HG03039 (cell line): ENCODE measurements around the gene PCBP3.

Experiments
- ATAC-seq: cut with Tn5 transposase; IDR thresholded peaks from one replicate; pipeline ENCODE4 v1.9.1; 2021; ENCODE audit warnings: mild to moderate bottlenecking, moderate library complexity; ENCODE audit not compliant: unreplicated experiment

PCBP3 gene

GRCh38 chr21:45985471-45986315, 342.2 kb downstream of the PCBP3 start:
- no peak for ATAC-seq

GRCh38 chr21:45986316-45987051, 343.0 kb downstream of the PCBP3 start:
- no peak for ATAC-seq

- no peak for ATAC-seq
These were observed 343.7 kb downstream of the PCBP3 start for GRCh38 chr21:45987121-45987711.

GRCh38 chr21:45988366-45989347, 345.1 kb downstream of the PCBP3 start:
- no peak for ATAC-seq

GRCh38 chr21:45989355-45990048, 346.0 kb downstream of the PCBP3 start:
- ATAC-seq = no peak

DNA sequence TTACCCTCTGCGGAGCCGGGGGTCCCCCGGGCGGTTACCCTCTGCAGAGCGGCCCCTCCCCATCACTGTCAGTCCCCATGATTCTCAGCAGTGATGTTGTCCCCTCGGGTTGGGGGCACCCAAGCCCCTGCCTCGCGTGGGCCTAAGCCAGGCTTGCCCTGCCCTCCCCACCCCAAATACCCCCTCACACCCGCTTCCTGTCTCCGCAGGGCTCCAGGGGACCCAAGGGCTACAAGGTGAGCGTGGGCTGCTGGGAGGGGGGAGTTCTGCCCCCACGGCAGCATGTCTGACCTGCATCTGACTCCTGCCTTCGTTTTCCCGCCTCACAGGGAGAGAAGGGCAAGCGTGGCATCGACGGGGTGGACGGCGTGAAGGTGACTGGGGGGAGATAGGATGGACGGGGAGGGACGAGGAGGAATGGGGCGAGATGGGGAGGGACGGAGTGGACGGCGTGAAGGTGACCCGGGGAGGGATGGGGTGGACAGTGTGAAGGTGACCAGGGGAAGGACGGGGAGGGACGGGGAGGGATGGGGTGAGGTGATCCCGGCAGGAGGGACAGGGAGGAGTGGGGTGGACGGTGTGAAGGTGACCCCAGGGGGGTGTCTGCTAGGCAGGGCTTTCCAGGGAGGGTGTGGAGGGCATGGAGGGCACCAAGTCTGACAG, 346.7 kb downstream of the PCBP3 start:
- no peak for ATAC-seq

DNA sequence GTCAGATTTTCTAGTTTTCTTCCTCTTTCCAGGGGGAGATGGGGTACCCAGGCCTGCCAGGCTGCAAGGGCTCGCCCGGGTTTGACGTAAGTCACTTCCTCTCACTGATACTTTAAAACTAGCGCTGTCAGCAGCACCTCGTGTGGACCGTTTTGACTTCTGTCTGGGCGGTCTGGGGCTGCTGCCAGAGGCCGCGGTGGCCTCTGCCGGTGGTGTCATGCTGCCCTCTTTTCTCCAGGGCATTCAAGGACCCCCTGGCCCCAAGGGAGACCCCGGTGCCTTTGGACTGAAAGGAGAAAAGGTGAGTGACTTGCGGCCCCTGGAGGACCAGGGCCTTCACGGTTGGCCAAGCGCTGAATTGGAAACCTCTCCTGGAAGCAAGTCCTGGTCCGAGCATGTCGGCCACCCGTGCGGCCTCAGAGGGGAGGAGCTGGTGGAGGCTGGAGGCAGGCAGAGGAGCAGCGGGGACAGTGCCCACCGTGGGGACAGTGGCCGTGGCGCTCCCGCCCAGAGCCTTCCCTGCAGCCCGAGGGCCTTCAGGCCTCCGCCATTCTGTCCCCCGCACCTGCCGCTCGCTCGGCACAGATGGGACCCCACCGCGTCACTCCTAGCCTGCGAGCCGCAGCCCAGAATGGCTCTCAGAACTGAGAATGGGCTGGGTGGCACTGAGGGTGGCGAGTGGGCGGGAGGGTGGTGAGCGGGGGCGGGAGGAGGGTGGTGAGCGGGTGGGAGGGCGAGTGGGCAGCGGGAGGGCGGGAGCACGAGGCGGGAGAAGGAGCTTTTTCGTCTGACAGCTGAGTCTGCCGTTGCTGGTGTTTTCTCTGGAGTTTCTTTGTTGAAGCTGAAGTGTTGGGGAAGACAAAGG, 347.4 kb downstream of the PCBP3 start:
- no peak for ATAC-seq

DNA sequence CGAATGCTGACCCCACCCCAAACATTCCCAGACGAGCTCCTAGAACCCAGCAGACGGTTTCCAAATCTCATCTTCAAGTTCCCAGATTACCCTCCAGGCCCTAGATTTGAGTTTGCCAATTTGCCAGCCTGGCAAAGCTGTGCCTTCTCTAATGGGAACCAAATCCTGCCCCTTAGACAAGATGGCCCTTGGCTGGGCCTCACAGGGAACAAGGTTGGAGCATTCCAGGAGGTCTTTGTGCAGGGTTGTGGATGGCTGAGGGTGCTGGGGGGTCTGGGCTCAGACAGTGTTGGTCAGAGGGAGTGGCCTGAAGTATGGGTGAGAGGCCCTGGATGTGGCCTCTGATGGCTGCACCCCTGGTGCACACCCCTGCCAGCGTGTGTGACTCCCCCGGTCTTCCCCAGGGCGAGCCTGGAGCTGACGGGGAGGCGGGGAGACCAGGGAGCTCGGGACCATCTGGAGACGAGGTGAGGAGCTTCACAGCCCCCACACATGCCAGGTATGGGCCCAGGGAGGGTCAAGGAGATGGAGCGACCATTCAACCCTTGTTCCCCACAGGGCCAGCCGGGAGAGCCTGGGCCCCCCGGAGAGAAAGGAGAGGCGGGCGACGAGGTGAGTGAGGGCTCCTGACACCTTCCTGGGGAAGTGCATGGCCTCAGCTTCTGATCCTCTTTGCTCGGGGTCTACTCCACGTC, 348.2 kb downstream of the PCBP3 start:
- no peak for ATAC-seq
